HEK293 (cell line): ENCODE measurements around the gene ARHGEF28.

Source experiments
- CTCF ChIP-seq: fragments of 450-650 bp; formaldehyde crosslinking; IDR thresholded peaks from 2 replicates; pipeline ENCODE4 v1.5.1; 2016; ENCODE audit warnings: missing biosample characterization, missing genetic modification characterization
- PRDM6 ChIP-seq: fragments of 450-650 bp; formaldehyde crosslinking; IDR thresholded peaks from 2 replicates; pipeline ENCODE4 v1.5.1; 2017; ENCODE audit warnings: missing biosample characterization, missing genetic modification characterization
- ZNF549 ChIP-seq: fragments of 450-650 bp; IDR thresholded peaks from 2 replicates; pipeline ENCODE4 v1.5.1; 2018; ENCODE audit warnings: missing biosample characterization, missing genetic modification characterization, mild to moderate bottlenecking, inconsistent platforms, moderate library complexity

- TF ChIP-seq PRDM6 (no peak), CTCF (tag by site-specific recombination) (no peak), ZNF549 (no peak)
Observed at GRCh38 chr5:73917891-73918290, 291.9 kb downstream of the ARHGEF28 start.
